NCI-H82 treated with DMSO at 0.1 percent for 48 hours (cell line): ENCODE data around the gene CYGB.
"Not testable (repeated sequence)": the region's sequence is repeated elsewhere in the genome, so short reads cannot be mapped to it uniquely, and the experiment has no call there.

ENCODE experiments used
- DNase-seq: peaks from one replicate; lab custom pipeline; 2025; ENCODE audit not compliant: unreplicated experiment; lab: John Stamatoyannopoulos, UW

Gene CYGB

GRCh38 chr17:76567634-76568432 is 30.3 kb upstream of the CYGB start:
- DNase-seq: no peak

DNA sequence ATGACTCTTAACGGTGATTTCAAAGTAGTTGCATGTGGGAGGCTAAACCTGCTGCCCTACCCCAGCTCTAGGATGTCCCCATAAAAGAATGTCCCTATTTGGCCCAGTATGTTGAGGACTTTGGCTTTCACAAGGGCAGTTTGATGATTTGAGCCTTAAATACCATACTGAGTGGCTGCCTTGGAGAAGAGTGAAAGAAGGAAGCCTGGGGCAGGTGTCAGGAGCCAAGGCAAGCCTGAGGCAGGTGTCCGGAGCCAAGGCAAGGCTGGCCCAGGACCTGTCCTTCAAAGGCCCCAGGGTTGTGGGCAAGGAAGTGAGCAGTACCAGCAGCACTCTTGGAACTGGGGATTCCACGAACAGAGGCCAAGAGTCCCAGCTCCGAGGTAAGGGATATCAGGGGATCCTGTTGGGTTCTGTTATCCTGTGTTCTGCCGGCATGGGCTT is 29.5 kb upstream of the CYGB start:
- DNase-seq: no peak

- DNase-seq: no peak
Measured at GRCh38 chr17:76566613-76566943, 29.1 kb upstream of the CYGB start.

GRCh38 chr17:76565728-76566612 is 28.5 kb upstream of the CYGB start:
- DNase-seq: no peak

- DNase-seq: peak; percentile 49
Measured at GRCh38 chr17:76564991-76565727, 27.6 kb upstream of the CYGB start.

DNA sequence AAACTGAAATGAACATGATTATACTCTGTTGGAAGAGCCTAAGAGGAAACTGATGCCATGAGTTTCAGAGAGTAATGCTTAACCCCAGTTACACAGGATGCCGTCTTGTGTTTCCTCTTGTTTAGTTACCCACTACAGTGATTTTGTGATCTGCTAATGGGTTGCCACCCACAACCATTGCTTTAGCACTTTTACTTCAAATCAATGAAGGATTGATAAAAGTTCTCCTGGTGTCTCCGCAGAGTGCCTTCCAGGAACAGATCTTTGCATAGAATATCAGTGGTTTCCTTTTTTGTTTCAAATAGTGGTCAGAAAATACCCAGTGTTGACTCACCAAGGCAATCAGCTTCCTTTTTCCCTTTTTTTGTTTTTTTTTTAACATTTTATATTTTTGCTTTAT is 25.9 kb upstream of the CYGB start:
- DNase-seq: not testable (repeated sequence)

- no peak for DNase-seq
Measured at GRCh38 chr17:76562734-76563148, 25.2 kb upstream of the CYGB start.

DNA sequence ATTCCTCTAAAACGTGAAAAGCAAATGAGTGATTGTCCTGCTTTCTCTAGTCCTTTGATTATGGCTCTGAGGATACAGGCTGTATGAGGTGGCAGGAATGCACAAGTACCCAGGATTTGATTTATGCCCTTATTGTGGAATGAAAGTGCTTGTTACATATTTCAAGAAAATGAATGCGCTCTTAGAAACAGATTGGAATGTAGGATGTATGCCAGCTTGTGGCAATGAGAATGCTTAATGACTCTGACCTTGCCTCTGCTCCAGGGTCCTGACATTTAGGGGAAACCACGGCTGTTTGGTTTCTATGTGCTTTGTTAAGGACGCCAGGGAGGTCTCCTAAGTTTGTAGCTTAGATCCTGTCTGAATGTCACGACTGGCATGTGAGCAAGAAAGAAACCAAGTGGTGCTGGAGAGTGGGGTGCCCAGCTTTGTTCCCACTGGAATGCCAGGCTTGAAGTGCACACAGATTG is 24.3 kb upstream of the CYGB start:
- no peak for DNase-seq

DNA sequence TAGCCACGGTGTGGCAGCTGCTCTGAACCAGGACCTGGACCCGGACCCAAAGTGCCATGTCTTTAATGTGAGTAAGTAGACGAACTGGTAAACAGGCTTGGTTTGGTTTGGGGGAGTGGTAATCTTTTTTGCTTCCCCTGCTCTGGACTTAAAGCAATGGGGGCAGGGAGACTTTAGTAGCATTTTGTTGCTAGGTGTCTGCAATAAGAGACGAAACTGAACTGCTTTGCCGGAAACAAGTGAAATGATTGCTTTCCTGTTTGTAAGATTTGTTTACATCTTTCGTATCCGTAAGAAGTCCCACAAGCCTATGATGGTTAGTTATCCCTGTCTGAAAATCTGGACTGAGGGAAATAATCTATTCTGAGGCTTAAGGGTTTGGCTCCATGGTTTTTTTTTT is 23.8 kb upstream of the CYGB start:
- DNase-seq: no peak

DNA sequence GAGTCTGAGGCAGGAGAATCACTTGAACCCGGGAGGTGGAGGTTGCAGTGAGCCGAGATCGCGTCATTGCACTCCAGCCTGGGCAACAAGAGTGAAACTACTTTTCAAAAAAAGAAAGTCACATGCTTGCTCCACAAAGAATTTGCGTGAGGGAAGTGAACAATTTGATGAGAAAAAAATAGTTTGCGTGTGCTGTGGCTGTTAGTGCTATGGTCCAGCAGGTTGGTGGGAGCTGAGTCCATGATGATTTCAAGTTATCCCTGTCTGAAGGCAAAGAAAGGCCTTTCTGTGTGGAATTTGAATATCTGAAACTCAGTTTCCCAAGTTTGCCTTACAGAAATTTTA is 23.3 kb upstream of the CYGB start:
- no peak for DNase-seq

- peak; percentile 14 for DNase-seq
Measured at GRCh38 chr17:76560036-76560876, 22.7 kb upstream of the CYGB start.

GRCh38 chr17:76559460-76559859 is 22.0 kb upstream of the CYGB start:
- not testable (repeated sequence) for DNase-seq

- DNase-seq: no peak
Measured at GRCh38 chr17:76558198-76559095, 20.9 kb upstream of the CYGB start.

DNA sequence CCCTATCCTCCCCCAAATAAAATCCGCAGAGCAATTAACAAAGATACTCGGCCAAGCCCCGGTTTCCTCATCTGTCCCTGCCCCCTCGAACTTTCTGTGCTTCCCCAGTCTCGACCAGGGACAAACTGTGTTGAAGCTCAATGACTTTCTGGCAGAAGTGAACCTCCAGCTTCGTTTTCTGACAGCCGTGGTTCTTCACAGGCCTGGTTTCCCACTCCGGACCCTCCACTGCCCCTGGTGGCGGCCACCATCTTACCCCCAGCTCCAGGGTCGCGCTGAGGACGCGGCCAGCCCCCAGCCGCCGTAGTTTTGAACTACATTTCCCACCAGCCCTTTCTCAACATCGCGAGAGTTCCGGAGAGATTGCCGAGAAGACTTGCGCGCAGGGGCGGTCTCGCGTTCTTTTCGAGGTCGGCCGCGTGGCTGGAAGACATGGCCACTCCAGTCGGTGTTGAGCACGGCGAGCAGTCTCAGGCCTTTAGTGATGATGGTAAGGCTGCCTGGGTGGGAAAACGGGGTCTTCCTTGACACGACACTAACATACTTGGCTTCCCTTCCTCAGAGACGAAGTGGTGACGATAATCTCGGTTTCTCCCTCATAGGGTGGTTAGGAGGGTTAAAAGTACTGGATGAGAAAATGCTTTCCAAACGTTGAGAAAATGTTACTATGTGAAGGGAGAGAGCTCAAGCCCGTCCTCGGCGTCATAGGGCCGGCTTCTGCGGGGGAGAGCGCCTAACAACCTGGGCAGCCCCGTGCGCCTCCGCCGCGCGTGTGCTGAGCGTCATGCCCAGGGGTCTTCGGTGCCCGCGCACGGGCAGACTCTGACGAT is 20.1 kb upstream of the CYGB start:
- DNase-seq: peak; percentile 97

DNA sequence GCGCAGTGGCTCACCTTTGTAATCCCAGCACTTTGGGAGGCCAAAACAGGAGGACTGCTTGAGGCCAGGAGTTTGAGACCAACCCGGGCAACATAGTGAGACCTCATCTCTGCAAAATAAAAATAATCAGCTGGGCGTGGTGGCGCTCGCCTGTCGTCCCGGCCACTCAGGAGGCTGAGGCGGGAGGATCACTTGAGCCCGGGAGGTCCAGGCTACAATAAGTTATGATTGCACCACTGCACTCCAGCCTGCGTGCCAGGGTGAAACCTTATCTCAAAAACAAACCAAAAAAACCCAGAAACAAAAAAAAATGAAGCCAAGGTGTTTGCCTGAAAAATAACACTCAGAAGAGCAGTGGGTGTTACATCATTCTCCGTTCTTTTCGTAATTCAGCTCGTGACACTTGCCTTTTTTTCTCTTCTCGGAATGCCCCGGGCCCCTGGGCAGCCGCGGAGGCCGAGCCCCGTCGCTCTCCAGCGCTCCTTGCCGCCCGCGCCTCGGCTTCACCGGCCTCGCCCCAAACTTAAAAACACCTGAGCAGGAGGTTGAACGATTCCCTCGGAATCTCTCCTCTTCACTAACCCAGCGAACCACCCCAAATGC is 19.4 kb upstream of the CYGB start:
- no peak for DNase-seq

GRCh38 chr17:76554131-76554530 is 16.6 kb upstream of the CYGB start:
- DNase-seq: no peak

GRCh38 chr17:76553178-76553908 is 15.8 kb upstream of the CYGB start:
- DNase-seq: no peak

DNA sequence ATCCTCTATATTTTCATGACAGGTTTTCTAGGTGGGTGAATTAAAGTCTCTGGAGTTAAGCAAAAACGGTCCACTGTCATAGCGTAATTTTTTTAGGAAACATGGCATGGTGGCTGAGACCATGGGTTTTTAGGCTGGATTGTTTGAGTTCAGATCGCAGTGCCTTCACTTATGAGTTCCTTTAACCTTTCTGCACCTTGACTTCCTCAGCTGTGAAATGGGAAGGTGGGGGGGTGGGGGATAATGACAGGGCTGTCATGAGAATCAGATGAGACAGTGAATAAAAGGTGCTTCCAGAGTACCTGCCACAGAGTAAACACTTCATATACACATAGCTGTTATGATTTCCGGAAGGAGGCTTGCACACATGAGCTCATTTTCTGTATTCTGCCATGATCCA is 14.2 kb upstream of the CYGB start:
- no peak for DNase-seq
